Endodermal cell (in vitro differentiated cells): ENCODE results near the gene GPR119. TPM values are rescaled to one million over a fixed set of nuclear protein-coding genes. Genes with fewer than 3 reads are reported as not detected.

Source experiments
- DNase-seq: peaks from one replicate; pipeline ENCODE4 v3.0.0-alpha.2; 2017
- H3K27ac ChIP-seq: 2 replicates; pipeline ENCODE4 v1.5.1; 2013; ENCODE audit warnings: mild to moderate bottlenecking, low read depth, low read length, moderate library complexity
- H3K27me3 ChIP-seq: 2 replicates; pipeline ENCODE4 v1.6.1; 2013; ENCODE audit warnings: mild to moderate bottlenecking, low read length, moderate library complexity; ENCODE audit not compliant: insufficient read depth, control insufficient read depth, poor library complexity, severe bottlenecking
- H3K36me3 ChIP-seq: 2 replicates; pipeline ENCODE4 v1.7.0; 2013; ENCODE audit warnings: mild to moderate bottlenecking, low read length, moderate library complexity; ENCODE audit not compliant: control insufficient read depth, insufficient read depth
- H3K4me1 ChIP-seq: one replicate; pipeline ENCODE4 v1.7.0; 2013; ENCODE audit warnings: low read length; ENCODE audit not compliant: control insufficient read depth, insufficient read depth
- H3K4me3 ChIP-seq: 2 replicates; pipeline ENCODE4 v1.5.1; 2013; ENCODE audit warnings: mild to moderate bottlenecking, low read length, moderate library complexity
- H3K9ac ChIP-seq: 2 replicates; pipeline ENCODE4 v1.6.1; 2013; ENCODE audit warnings: mild to moderate bottlenecking, low read length, moderate library complexity; ENCODE audit not compliant: poor library complexity, severe bottlenecking; ENCODE audit errors: extremely low read depth
- H3K9me3 ChIP-seq: 2 replicates; pipeline ENCODE4 v1.6.1; 2013; ENCODE audit warnings: mild to moderate bottlenecking, low read length, moderate library complexity; ENCODE audit not compliant: control insufficient read depth
- H3K27ac Mint-ChIP-seq: 2 replicates; pipeline ENCODE4 v1.8.0; 2020; ENCODE audit warnings: mixed read lengths
- H3K27me3 Mint-ChIP-seq: 2 replicates; pipeline ENCODE4 v1.8.0; 2021; ENCODE audit warnings: mild to moderate bottlenecking, mixed read lengths; ENCODE audit not compliant: insufficient read depth
- H3K36me3 Mint-ChIP-seq: 2 replicates; pipeline ENCODE4 v1.8.0; 2020; ENCODE audit warnings: low read depth, mixed read lengths
- H3K4me1 Mint-ChIP-seq: 2 replicates; pipeline ENCODE4 v1.8.0; 2020; ENCODE audit warnings: mixed read lengths
- H3K4me3 Mint-ChIP-seq: 2 replicates; pipeline ENCODE4 v1.8.0; 2020; ENCODE audit warnings: mild to moderate bottlenecking, moderate library complexity, mixed read lengths
- H3K9me3 Mint-ChIP-seq: 2 replicates; pipeline ENCODE4 v1.8.0; 2020; ENCODE audit warnings: mild to moderate bottlenecking, mixed read lengths
- whole genome bisulfite sequencing, 2 experiments: methylation state at CpG; one replicate each; pipeline versions ENCODE4 v1.1.5 to v1.1.7; 2013; ENCODE audit warnings: missing lambda C conversion rate in 2 of 2, mixed read lengths in 1 of 2; ENCODE audit not compliant: insufficient coverage in 1 of 2, insufficient read length in 1 of 2; 5-methylcytosine and 5-hydroxymethylcytosine counted together
- total RNA-seq, 2 donors: library from RNA; stranded (reverse); fragmentation: NEBNext Ultra II Directional in 1 of 2; extraction: Animal tissue kit (Norgen Biotek cat#: 25700) in 1 of 2; gene quantifications; 2 replicates in 1 of 2; 3 replicates in 1 of 2; pipeline ENCODE4 v1.2.1, GENCODE V29; 2021
- TF ChIP-seq, protein P1 (sequence below): fragments of 200-600 bp; sonication (generic); conservative IDR thresholded peaks from 2 replicates; pipeline ENCODE4 v1.5.0; 2021; ENCODE audit warnings: antibody characterized with exemption, mild to moderate bottlenecking

Gene GPR119
- total RNA-seq, 2 donors from 2014 or later, result not detected

DNA sequence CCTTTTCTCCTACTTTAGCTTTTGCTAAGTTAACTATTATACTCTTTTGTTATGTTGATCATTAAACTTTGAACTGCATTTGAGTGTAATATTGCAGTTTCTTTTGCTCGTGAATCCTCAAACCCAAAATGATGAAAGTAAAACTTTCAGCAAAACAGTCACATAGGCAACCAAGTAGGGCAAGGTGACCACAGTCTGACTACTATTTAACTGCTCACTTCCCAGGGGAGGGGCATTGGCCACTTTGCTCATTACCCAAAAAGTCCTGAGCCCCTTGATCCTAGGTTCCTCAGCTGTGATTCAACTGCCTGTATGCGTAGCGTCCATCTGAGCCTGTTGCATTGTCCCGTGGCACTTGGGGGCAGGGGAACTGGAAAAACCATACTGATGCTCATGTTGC, 33.3 kb upstream of the GPR119 start:
- Mint-ChIP-seq H3K4me3 (no peak overlapping the region), H3K9me3 (peaks cover 44% of the 10 kb centered on the region), H3K36me3 (peaks cover 8% of the 10 kb centered on the region), H3K27ac (no peak overlapping the region), H3K4me1 (peaks cover 8% of the 10 kb centered on the region), H3K27me3 (no peaks in the 10 kb centered on the region)
- Histone ChIP-seq H3K27me3 (no peaks in the 10 kb centered on the region), H3K36me3 (no peaks in the 10 kb centered on the region), H3K4me1 (no peaks in the 10 kb centered on the region), H3K4me3 (no peak overlapping the region), H3K27ac (no peak overlapping the region), H3K9ac (no peak overlapping the region), H3K9me3 (no peaks in the 10 kb centered on the region)
- no peak for DNase-seq
- TF ChIP-seq, protein P1, sequence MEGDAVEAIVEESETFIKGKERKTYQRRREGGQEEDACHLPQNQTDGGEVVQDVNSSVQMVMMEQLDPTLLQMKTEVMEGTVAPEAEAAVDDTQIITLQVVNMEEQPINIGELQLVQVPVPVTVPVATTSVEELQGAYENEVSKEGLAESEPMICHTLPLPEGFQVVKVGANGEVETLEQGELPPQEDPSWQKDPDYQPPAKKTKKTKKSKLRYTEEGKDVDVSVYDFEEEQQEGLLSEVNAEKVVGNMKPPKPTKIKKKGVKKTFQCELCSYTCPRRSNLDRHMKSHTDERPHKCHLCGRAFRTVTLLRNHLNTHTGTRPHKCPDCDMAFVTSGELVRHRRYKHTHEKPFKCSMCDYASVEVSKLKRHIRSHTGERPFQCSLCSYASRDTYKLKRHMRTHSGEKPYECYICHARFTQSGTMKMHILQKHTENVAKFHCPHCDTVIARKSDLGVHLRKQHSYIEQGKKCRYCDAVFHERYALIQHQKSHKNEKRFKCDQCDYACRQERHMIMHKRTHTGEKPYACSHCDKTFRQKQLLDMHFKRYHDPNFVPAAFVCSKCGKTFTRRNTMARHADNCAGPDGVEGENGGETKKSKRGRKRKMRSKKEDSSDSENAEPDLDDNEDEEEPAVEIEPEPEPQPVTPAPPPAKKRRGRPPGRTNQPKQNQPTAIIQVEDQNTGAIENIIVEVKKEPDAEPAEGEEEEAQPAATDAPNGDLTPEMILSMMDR, result no peak
- WGBS, 2 experiments, result 98% methylated on average over 4 of the region's 4 CpGs; no CpG with 5 or more reads in 1 of the 2 experiments

DNA sequence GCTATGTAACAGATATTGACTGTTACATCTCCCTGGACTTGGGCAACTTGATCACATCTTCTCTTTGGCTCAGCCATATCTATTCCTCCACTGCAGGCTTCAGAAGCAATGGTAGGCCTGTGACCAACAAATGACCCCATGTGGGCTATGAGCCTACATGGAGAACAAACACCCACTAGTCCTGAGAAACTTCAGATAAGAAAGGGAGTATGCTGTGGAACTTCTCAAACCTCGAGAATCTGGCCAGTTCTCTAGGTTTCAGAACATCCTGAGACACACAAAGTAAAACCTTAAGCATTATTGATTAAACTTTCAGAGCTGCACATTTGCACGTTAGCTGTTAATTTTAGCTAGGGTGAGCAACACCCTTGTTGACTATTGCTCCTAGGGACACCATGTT, 32.6 kb upstream of the GPR119 start:
- Histone ChIP-seq H3K4me3 (no peak overlapping the region), H3K36me3 (no peaks in the 10 kb centered on the region), H3K27me3 (no peaks in the 10 kb centered on the region), H3K9me3 (no peaks in the 10 kb centered on the region), H3K4me1 (no peaks in the 10 kb centered on the region), H3K9ac (no peak overlapping the region), H3K27ac (no peak overlapping the region)
- Mint-ChIP-seq H3K4me1 (peaks cover 8% of the 10 kb centered on the region), H3K27me3 (no peaks in the 10 kb centered on the region), H3K4me3 (no peak overlapping the region), H3K36me3 (peaks cover 8% of the 10 kb centered on the region), H3K9me3 (peaks cover 38% of the 10 kb centered on the region), H3K27ac (no peak overlapping the region)
- WGBS, 2 experiments, result 90 to 91% methylated on average over 2 of the region's 2 CpGs
- TF ChIP-seq, protein P1, result no peak
- DNase-seq, result no peak

DNA sequence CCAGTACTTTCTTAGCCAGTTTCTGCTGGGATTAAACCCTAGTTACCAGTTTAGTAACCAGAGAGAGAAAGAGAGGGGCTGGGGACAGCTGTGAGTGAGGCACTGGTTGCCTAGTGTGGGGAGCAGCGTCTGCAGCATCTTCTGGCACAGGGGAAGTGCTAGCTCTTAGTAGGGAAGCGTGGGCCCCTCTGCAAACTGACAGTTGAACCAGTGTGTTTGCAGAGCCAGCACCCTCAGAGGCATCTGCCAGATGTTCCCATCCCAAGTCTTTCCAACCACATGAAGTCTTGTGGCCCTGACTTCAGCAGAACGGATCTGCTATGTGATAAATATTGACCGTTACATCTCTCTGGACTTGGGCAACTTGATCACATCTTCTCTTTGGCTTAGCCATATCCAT, 31.3 kb upstream of the GPR119 start:
- no peak overlapping the region for H3K4me3 ChIP-seq
- 90% methylated on average over 2 to 3 of the region's 4 CpGs for WGBS, 2 experiments
- H3K4me1 ChIP-seq, result no peaks in the 10 kb centered on the region
- no peaks in the 10 kb centered on the region for H3K27me3 ChIP-seq
- no peak overlapping the region for H3K4me3 Mint-ChIP-seq
- no peaks in the 10 kb centered on the region for H3K27me3 Mint-ChIP-seq
- peaks cover 16% of the 10 kb centered on the region for H3K36me3 Mint-ChIP-seq
- H3K36me3 ChIP-seq, result no peaks in the 10 kb centered on the region
- no peak overlapping the region for H3K9ac ChIP-seq
- no peak overlapping the region for H3K27ac Mint-ChIP-seq
- peaks cover 8% of the 10 kb centered on the region for H3K4me1 Mint-ChIP-seq
- H3K9me3 ChIP-seq, result no peaks in the 10 kb centered on the region
- no peak for DNase-seq
- H3K9me3 Mint-ChIP-seq, result peaks cover 31% of the 10 kb centered on the region
- TF ChIP-seq, protein P1, result no peak
- H3K27ac ChIP-seq, result no peak overlapping the region
